Mesendoderm (in vitro differentiated cells): Measurements from ENCODE around the gene SNX6. TPM values are rescaled to one million over a fixed set of nuclear protein-coding genes. Genes with fewer than 3 reads are reported as not detected.

Experiments
- DNase-seq: peaks from one replicate; pipeline ENCODE4 v3.0.0; 2013
- H2AK5ac ChIP-seq: 2 replicates; pipeline ENCODE4 v1.6.1; 2013; ENCODE audit warnings: low read length, inconsistent platforms
- H2BK120ac ChIP-seq: 2 replicates; pipeline ENCODE4 v1.6.1; 2013; ENCODE audit warnings: low read depth, mild to moderate bottlenecking, low read length, moderate library complexity, mixed read lengths
- H2BK15ac ChIP-seq: replicated peaks from 2 replicates; pipeline ENCODE4 v1.6.1; 2013; ENCODE audit warnings: low read depth, mild to moderate bottlenecking, moderate library complexity
- H2BK5ac ChIP-seq: 2 replicates; pipeline ENCODE4 v1.6.1; 2013; ENCODE audit warnings: low read length, inconsistent platforms
- H3K18ac ChIP-seq: 2 replicates; pipeline ENCODE4 v1.6.1; 2013; ENCODE audit warnings: mild to moderate bottlenecking, low read length, mixed read lengths
- H3K23ac ChIP-seq: one replicate; pipeline ENCODE4 v1.6.1; 2013; ENCODE audit warnings: low read length
- H3K27ac ChIP-seq: 2 replicates; pipeline ENCODE4 v1.5.1; 2013; ENCODE audit warnings: low read depth, mild to moderate bottlenecking, inconsistent platforms, low read length, moderate library complexity
- H3K27me3 ChIP-seq: 2 replicates; pipeline ENCODE4 v1.6.1; 2013; ENCODE audit warnings: low read length, control low read depth, mild to moderate bottlenecking, inconsistent platforms; ENCODE audit not compliant: insufficient read depth, poor library complexity
- H3K36me3 ChIP-seq: 2 replicates; pipeline ENCODE4 v1.6.1; 2013; ENCODE audit warnings: low read length, inconsistent platforms; ENCODE audit not compliant: control insufficient read depth, insufficient read depth
- H3K4ac ChIP-seq: one replicate; pipeline ENCODE4 v1.6.1; 2013; ENCODE audit warnings: low read depth, mild to moderate bottlenecking, low read length, moderate library complexity
- H3K4me1 ChIP-seq: 2 replicates; pipeline ENCODE4 v1.6.1; 2013; ENCODE audit warnings: low read depth, low read length, inconsistent platforms; ENCODE audit not compliant: control insufficient read depth
- H3K4me2 ChIP-seq: 2 replicates; pipeline ENCODE4 v1.6.1; 2013; ENCODE audit warnings: low read length
- H3K4me3 ChIP-seq: 2 replicates; pipeline ENCODE4 v1.5.1; 2013; ENCODE audit warnings: mild to moderate bottlenecking, low read length
- H3K56ac ChIP-seq: one replicate; pipeline ENCODE4 v1.6.1; 2013; ENCODE audit warnings: low read length
- H3K79me1 ChIP-seq: 2 replicates; pipeline ENCODE4 v1.6.1; 2013; ENCODE audit warnings: low read length, inconsistent platforms
- H3K79me2 ChIP-seq: 2 replicates; pipeline ENCODE4 v1.6.1; 2013; ENCODE audit warnings: mild to moderate bottlenecking, low read length; ENCODE audit not compliant: control insufficient read depth, insufficient read depth
- H3K9ac ChIP-seq: 2 replicates; pipeline ENCODE4 v1.6.1; 2013; ENCODE audit warnings: low read length, inconsistent platforms
- H4K5ac ChIP-seq: one replicate; pipeline ENCODE4 v1.6.1; 2013; ENCODE audit warnings: low read length
- H4K8ac ChIP-seq: one replicate; pipeline ENCODE4 v1.6.1; 2013; ENCODE audit warnings: low read depth, mild to moderate bottlenecking, control low read depth, low read length, moderate library complexity
- WGBS: extraction: QIAGEN DNeasy Blood & Tissue Kit; methylation state at CpG from one replicate; pipeline ENCODE4 v1.1.7; 2013; ENCODE audit warnings: low lambda C conversion rate, missing lambda C conversion rate; ENCODE audit not compliant: insufficient coverage; ENCODE audit errors: extremely low coverage; 5-methylcytosine and 5-hydroxymethylcytosine counted together
- polyA plus RNA-seq, 2 experiments: library from polyadenylated mRNA; stranded (reverse); fragments of 200-250 nt; gene quantifications; one replicate each; pipeline ENCODE4 v1.2.3, GENCODE V29; 2013

Gene SNX6
- 58.0 TPM for polyA plus RNA-seq (2013, experiment 1 of 2)
- 57.4 TPM for polyA plus RNA-seq (2013, experiment 2 of 2)

DNA sequence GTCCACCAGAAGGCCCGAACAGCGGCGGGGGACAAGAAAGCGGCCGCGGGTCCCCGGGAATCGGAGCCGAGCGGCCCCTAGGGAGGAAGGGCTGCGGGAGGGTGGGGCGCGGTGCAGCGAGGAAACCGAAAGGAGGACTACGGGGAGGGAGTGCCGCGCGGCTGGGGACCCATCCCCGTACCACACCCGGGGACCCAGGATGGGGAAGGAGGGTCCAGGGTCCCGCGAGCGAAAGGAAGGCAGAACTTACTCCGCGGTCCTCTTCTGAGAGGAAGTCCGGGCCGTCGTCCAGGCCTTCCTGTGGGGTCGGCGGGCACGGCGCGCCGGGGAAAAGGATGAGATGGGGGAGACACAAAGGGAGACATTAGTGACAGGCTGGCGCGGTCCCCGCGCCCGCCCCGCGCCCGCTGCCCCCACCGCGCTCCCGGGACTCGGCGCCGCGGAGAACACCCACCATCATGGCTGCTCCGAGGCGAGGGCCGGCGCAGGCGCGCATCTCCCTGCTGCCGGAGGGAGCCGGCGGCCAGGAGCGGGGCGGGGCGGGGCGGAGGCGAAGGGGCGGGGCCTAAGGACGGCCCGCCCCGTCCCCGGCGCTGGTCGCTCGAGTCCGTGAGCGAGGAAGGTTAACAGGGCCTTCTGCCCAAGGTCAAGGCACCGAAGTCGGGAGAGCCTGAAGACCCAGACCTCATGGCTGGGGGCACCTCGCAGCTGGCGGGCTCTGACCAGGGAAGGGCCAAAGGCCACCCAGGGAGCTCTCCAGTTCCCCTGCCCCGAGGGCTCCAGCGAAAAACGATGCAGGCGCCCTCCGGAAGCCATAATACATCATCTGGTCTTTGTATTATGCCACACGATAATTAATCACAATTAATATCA, at the start of gene SNX6:
Gene SNX6 (minus strand): TSS at position 492 of the 873 bp plus-strand sequence. CDS start 32 bp downstream, at position 460.
- WGBS, result no CpG with 5 or more reads among the region's 84 CpGs
- Histone ChIP-seq H2AK5ac (no peak within 1 kb of the TSS), H3K23ac (peak within 1 kb of the TSS; percentile 97), H3K4ac (peak within 1 kb of the TSS; percentile 73), H3K79me1 (peaks cover 6% of the 10 kb centered on the region), H3K4me3 (peak within 1 kb of the TSS; percentile 96), H3K56ac (peak within 1 kb of the TSS; percentile 99), H2BK15ac (no peak within 1 kb of the TSS), H3K4me1 (no peaks in the 10 kb centered on the region), H2BK5ac (no peak within 1 kb of the TSS), H4K5ac (no peak within 1 kb of the TSS), H3K9ac (peak within 1 kb of the TSS; percentile 98), H3K27me3 (no peaks in the 10 kb centered on the region), H2BK120ac (no peak within 1 kb of the TSS), H3K36me3 (no peaks in the 10 kb centered on the region), H3K4me2 (peak within 1 kb of the TSS; percentile 73), H3K79me2 (peaks cover 5% of the 10 kb centered on the region), H3K18ac (peak within 1 kb of the TSS; percentile 95), H3K27ac (peak within 1 kb of the TSS; percentile 57), H4K8ac (no peak within 1 kb of the TSS)
- peak; percentile 82 for DNase-seq

DNA sequence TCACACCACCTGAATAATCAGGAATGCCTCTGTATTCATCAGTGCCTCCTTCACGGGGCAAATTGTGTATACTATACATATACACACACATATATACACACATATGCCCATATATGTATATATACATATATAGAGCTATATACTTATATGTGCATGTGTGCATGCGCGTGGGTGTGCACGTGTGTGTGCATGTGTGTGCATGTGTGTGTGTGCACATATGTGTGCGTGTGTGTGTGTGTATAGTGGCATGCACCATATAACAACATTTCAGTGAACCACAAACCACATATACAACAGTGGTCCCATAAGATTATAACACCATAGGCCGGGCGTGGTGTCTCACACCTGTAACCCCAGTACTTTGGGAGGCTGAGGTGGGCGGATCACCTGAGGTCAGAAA, 48.8 kb upstream of the SNX6 start:
- Histone ChIP-seq H3K4me2 (no peak overlapping the region), H3K36me3 (no peaks in the 10 kb centered on the region), H3K56ac (no peak overlapping the region), H3K79me1 (no peaks in the 10 kb centered on the region), H3K4me1 (no peaks in the 10 kb centered on the region), H3K9ac (no peak overlapping the region), H3K4me3 (no peak overlapping the region), H2BK15ac (no peak overlapping the region), H4K5ac (no peak overlapping the region), H3K27ac (no peak overlapping the region), H3K27me3 (no peaks in the 10 kb centered on the region), H3K4ac (no peak overlapping the region), H2BK5ac (no peak overlapping the region), H3K23ac (no peak overlapping the region), H2BK120ac (no peak overlapping the region), H3K18ac (no peak overlapping the region), H2AK5ac (no peak overlapping the region), H3K79me2 (no peaks in the 10 kb centered on the region), H4K8ac (no peak overlapping the region)
- DNase-seq, result no peak
- WGBS, result no CpG with 5 or more reads among the region's 8 CpGs

DNA sequence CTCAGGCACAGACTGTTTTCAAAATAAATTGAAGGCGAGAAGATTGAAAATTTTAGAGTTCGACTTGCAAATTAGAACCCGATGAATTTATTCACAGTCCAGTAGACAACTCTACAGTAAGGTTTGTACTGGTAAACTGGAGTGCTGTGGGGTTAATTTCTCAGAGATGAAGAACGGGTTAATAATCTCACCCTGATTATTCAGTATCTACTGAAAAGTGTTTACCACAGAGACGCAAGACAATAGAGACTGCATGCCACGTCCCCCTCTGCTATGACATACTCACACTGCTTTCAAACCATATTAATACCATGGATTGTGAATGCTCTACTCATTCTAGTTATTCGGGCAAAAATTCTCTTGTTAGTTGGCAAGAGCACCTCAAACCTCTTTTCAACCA, 48.4 kb upstream of the SNX6 start:
- H3K27ac ChIP-seq, result no peak overlapping the region
- H3K27me3 ChIP-seq, result no peaks in the 10 kb centered on the region
- H3K18ac ChIP-seq, result no peak overlapping the region
- H3K79me1 ChIP-seq, result no peaks in the 10 kb centered on the region
- H3K9ac ChIP-seq, result no peak overlapping the region
- WGBS, result no CpG with 5 or more reads among the region's 7 CpGs
- H4K8ac ChIP-seq, result no peak overlapping the region
- no peak overlapping the region for H2BK120ac ChIP-seq
- H4K5ac ChIP-seq, result no peak overlapping the region
- H3K79me2 ChIP-seq, result no peaks in the 10 kb centered on the region
- no peak overlapping the region for H2AK5ac ChIP-seq
- DNase-seq, result no peak
- no peak overlapping the region for H3K23ac ChIP-seq
- no peak overlapping the region for H2BK15ac ChIP-seq
- H3K4me2 ChIP-seq, result no peak overlapping the region
- no peaks in the 10 kb centered on the region for H3K4me1 ChIP-seq
- no peak overlapping the region for H3K4me3 ChIP-seq
- H3K36me3 ChIP-seq, result no peaks in the 10 kb centered on the region
- no peak overlapping the region for H3K56ac ChIP-seq
- no peak overlapping the region for H3K4ac ChIP-seq
- no peak overlapping the region for H2BK5ac ChIP-seq

DNA sequence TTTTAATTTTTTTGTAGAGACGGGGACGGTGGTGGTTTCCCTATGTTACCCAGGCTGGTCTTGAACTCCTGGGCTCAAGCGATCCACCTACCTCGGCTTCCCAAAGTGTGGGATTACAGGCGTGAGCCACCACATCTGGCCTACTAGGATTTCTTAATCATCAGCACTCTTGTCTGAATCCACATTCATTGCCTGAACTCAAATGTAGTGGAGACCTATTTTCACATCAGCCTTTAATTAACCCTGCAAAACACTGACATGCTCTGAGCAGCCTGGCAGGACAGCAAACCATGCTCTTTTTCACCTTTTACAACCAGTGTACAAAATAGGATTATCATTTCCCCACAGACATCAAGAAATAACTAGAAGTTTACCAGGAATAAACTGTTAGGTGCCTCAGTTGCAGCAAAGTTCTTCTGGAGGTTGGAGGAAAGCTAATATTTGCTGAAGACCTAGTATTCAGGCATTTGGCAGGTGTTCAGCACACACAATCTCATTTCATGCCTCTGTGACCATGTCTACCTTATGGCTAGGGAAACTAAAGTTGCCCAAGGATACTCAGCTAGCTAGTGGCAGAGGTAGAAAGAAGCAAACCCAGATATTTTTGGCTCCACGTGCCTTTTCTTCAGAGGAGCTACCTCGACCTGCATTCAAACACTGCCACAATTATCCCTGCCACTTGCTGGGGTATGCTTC, 46.7 kb upstream of the SNX6 start:
- Histone ChIP-seq H2AK5ac (no peak overlapping the region), H2BK120ac (no peak overlapping the region), H2BK5ac (no peak overlapping the region), H3K56ac (no peak overlapping the region), H3K4me1 (no peaks in the 10 kb centered on the region), H3K36me3 (no peaks in the 10 kb centered on the region), H3K4ac (no peak overlapping the region), H3K4me2 (no peak overlapping the region), H2BK15ac (no peak overlapping the region), H4K5ac (no peak overlapping the region), H3K27ac (no peak overlapping the region), H3K23ac (no peak overlapping the region), H3K27me3 (no peaks in the 10 kb centered on the region), H4K8ac (no peak overlapping the region), H3K18ac (no peak overlapping the region), H3K4me3 (no peak overlapping the region), H3K79me2 (no peaks in the 10 kb centered on the region), H3K79me1 (no peaks in the 10 kb centered on the region), H3K9ac (no peak overlapping the region)
- no CpG with 5 or more reads among the region's 7 CpGs for WGBS
- no peak for DNase-seq

DNA sequence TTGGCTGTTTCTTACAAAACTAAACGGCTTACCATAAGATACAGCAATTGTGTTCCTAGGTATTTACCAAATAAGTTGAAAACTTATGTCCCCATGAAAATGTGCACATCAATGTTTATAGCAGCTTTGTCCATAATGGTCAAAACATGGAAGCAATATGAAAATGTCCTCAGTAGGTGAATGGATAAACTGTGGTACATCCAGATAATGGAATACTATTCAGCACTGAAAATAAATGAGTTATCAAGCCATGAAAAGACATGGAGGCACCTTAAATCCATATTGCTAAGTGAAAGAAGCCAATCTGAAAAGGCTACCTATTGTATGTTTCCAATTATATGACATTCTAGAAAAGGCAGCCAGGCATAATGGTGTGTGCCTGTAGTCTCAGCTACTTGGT, 43.8 kb upstream of the SNX6 start:
- Histone ChIP-seq H3K27ac (no peak overlapping the region), H3K23ac (no peak overlapping the region), H2AK5ac (no peak overlapping the region), H2BK120ac (no peak overlapping the region), H3K36me3 (no peaks in the 10 kb centered on the region), H3K9ac (no peak overlapping the region), H3K27me3 (no peaks in the 10 kb centered on the region), H3K4me3 (no peak overlapping the region), H3K18ac (no peak overlapping the region), H4K8ac (no peak overlapping the region), H4K5ac (no peak overlapping the region), H3K79me2 (no peaks in the 10 kb centered on the region), H3K4me1 (no peaks in the 10 kb centered on the region), H3K56ac (no peak overlapping the region), H3K4ac (no peak overlapping the region), H2BK5ac (no peak overlapping the region), H3K79me1 (no peaks in the 10 kb centered on the region), H3K4me2 (no peak overlapping the region), H2BK15ac (no peak overlapping the region)
- WGBS, result no CpG with 5 or more reads among the region's 1 CpG
- no peak for DNase-seq
